SK-N-SH treated with all-trans-retinoic acid at 6 μM for 48 hours (cell line): ENCODE data around the gene WBP11.

Experiments used
- ATAC-seq: fragments of 200-7000 bp; cut with Tn5 transposase; 3 replicates; pipeline ENCODE4 v1.9.1; 2020; ENCODE audit warnings: mild to moderate bottlenecking, moderate library complexity
- ARNTL ChIP-seq: fragments of 450-650 bp; formaldehyde crosslinking; IDR thresholded peaks from 2 replicates; pipeline ENCODE4 v1.5.0; 2020; ENCODE audit warnings: low read depth, mild to moderate bottlenecking, moderate library complexity, borderline replicate concordance
- BACH2 ChIP-seq: fragments of 250-450 bp; sonication (Bioruptor Pico); IDR thresholded peaks from 2 replicates; pipeline ENCODE4 v1.9.0; 2021; ENCODE audit warnings: mild to moderate bottlenecking, borderline replicate concordance
- CSDC2 ChIP-seq: fragments of 250-450 bp; sonication (Bioruptor Pico); IDR thresholded peaks from 2 replicates; pipeline ENCODE4 v1.5.0; 2020; ENCODE audit warnings: mild to moderate bottlenecking, moderate library complexity
- CSRNP3 ChIP-seq: fragments of 250-450 bp; sonication (Bioruptor Pico); IDR thresholded peaks from 2 replicates; pipeline ENCODE4 v1.5.1; 2021; ENCODE audit warnings: mild to moderate bottlenecking, moderate library complexity
- ESRRG ChIP-seq: fragments of 250-450 bp; sonication (Bioruptor Pico); IDR thresholded peaks from 2 replicates; pipeline ENCODE4 v1.6.1; 2021; ENCODE audit warnings: mild to moderate bottlenecking
- GLIS3 ChIP-seq: fragments of 250-450 bp; sonication (Bioruptor Pico); IDR thresholded peaks from 2 replicates; pipeline ENCODE4 v1.5.0; 2020; ENCODE audit warnings: mild to moderate bottlenecking, moderate library complexity
- ISL1 ChIP-seq: fragments of 250-450 bp; sonication (Bioruptor Pico); IDR thresholded peaks from 2 replicates; pipeline ENCODE4 v2.1.2; 2022; ENCODE audit warnings: mild to moderate bottlenecking, moderate library complexity
- OSR1 ChIP-seq: fragments of 250-450 bp; sonication (Bioruptor Pico); IDR thresholded peaks from 2 replicates; pipeline ENCODE4 v1.8.0; 2022; ENCODE audit warnings: moderate library complexity, mild to moderate bottlenecking, inconsistent platforms
- PATZ1 ChIP-seq: fragments of 250-450 bp; sonication (Bioruptor Pico); IDR thresholded peaks from 2 replicates; pipeline ENCODE4 v1.8.0; 2020; ENCODE audit warnings: mild to moderate bottlenecking, moderate library complexity, borderline replicate concordance
- PPARA ChIP-seq: fragments of 250-450 bp; sonication (Bioruptor Pico); IDR thresholded peaks from 2 replicates; pipeline ENCODE4 v1.5.0; 2020; ENCODE audit warnings: mild to moderate bottlenecking, borderline replicate concordance
- RARB ChIP-seq: fragments of 250-450 bp; sonication (Bioruptor Pico); IDR thresholded peaks from 2 replicates; pipeline ENCODE4 v1.8.0; 2021; ENCODE audit warnings: mild to moderate bottlenecking, moderate library complexity
- TCF4 ChIP-seq: fragments of 250-450 bp; sonication (Bioruptor Pico); IDR thresholded peaks from 2 replicates; pipeline ENCODE4 v1.8.0; 2021; ENCODE audit warnings: mild to moderate bottlenecking, moderate library complexity, borderline replicate concordance
- TOX ChIP-seq: fragments of 250-450 bp; sonication (Bioruptor Pico); IDR thresholded peaks from 2 replicates; pipeline ENCODE4 v1.8.0; 2021; ENCODE audit warnings: mild to moderate bottlenecking, moderate library complexity, borderline replicate concordance
- TSHZ2 ChIP-seq: fragments of 250-450 bp; sonication (Bioruptor Pico); IDR thresholded peaks from 2 replicates; pipeline ENCODE4 v1.5.0; 2020; ENCODE audit warnings: mild to moderate bottlenecking, moderate library complexity
- ZC3H10 ChIP-seq: fragments of 250-450 bp; sonication (Bioruptor Pico); IDR thresholded peaks from 2 replicates; pipeline ENCODE4 v1.5.1; 2021; ENCODE audit warnings: mild to moderate bottlenecking, moderate library complexity
- ZFP3 ChIP-seq: fragments of 250-450 bp; sonication (Bioruptor Pico); IDR thresholded peaks from 2 replicates; pipeline ENCODE4 v1.5.0; 2020; ENCODE audit warnings: mild to moderate bottlenecking, moderate library complexity
- ZFP30 ChIP-seq: fragments of 450-650 bp; formaldehyde crosslinking; IDR thresholded peaks from 2 replicates; pipeline ENCODE4 v1.5.0; 2022; ENCODE audit warnings: mild to moderate bottlenecking, moderate library complexity
- ZNF70 ChIP-seq: fragments of 450-650 bp; formaldehyde crosslinking; IDR thresholded peaks from 2 replicates; pipeline ENCODE4 v1.5.0; 2020; ENCODE audit warnings: mild to moderate bottlenecking, moderate library complexity
- ZNF8 ChIP-seq: fragments of 450-650 bp; formaldehyde crosslinking; IDR thresholded peaks from 2 replicates; pipeline ENCODE4 v1.5.0; 2020; ENCODE audit warnings: mild to moderate bottlenecking, moderate library complexity
- TF ChIP-seq, protein P1 (sequence below): fragments of 250-450 bp; sonication (Bioruptor Pico); IDR thresholded peaks from 2 replicates; pipeline ENCODE4 v1.8.0; 2021; ENCODE audit warnings: low read depth, mild to moderate bottlenecking, moderate library complexity, borderline replicate concordance
- TF ChIP-seq, protein P2 (sequence below): fragments of 250-450 bp; sonication (Bioruptor Pico); IDR thresholded peaks from 2 replicates; pipeline ENCODE4 v1.5.1; 2020; ENCODE audit warnings: low read depth, mild to moderate bottlenecking, moderate library complexity

WBP11 gene

DNA sequence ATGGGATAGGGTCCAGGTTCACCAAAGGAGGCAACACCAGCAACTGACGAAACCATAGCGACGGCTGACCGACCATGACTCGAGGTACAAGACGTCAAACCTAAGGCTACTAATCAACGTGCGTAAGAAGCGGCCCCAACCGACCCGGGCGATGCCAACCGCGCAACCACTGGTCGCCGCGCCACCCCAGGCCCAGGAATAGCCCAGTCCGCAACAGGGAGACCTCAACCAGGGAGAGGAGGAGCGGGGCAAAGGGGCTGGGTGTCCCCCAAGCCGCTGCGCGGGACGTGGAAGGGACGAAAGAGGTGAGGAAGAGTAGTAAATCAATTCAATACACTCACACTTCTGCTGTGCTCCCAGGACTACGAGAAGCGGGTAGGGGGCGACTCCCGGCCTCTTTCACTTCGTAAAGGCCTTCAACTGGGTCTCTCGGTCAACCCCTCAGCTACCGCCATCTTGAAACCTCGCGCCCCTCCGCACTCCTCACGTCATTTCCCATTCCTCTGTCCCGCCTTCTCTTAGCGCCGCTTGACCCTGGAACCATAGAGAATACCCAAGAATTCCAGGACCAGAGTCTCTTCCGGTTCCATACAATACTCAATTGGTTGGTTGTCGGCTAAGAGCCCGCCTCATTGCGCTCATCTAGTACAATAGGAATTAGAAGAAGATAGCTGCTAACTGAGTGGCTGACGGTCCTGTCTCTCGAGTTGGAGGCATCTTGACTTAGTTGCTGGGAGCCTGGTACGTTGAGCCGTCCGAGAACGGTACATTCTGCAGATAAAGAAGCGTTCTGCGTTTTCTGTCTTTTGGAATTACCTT lies at the start of gene WBP11, which contains the start of gene C12orf60:
TSS of gene WBP11 (minus strand) at position 468 of the 819 bp plus-strand sequence. CDS start 2,095 bp downstream, outside the sequence.
TSS of gene C12orf60 (plus strand) at position 660 of the 819 bp plus-strand sequence. CDS start 19,266 bp downstream, outside the sequence.
- TF ChIP-seq TOX: no peak
- no peak for TF ChIP-seq OSR1 (CRISPR knock-in tag)
- TF ChIP-seq PPARA (CRISPR knock-in tag): no peak
- TF ChIP-seq ZFP30: no peak
- no peak for TF ChIP-seq BACH2 (CRISPR knock-in tag)
- no peak for TF ChIP-seq ARNTL (CRISPR knock-in tag)
- TF ChIP-seq CSDC2 (CRISPR knock-in tag): no peak
- TF ChIP-seq GLIS3 (CRISPR knock-in tag): no peak
- TF ChIP-seq, protein P1, sequence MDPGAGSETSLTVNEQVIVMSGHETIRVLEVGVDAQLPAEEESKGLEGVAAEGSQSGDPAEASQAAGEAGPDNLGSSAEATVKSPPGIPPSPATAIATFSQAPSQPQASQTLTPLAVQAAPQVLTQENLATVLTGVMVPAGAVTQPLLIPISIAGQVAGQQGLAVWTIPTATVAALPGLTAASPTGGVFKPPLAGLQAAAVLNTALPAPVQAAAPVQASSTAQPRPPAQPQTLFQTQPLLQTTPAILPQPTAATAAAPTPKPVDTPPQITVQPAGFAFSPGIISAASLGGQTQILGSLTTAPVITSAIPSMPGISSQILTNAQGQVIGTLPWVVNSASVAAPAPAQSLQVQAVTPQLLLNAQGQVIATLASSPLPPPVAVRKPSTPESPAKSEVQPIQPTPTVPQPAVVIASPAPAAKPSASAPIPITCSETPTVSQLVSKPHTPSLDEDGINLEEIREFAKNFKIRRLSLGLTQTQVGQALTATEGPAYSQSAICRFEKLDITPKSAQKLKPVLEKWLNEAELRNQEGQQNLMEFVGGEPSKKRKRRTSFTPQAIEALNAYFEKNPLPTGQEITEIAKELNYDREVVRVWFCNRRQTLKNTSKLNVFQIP (CRISPR knock-in tag): no peak
- TF ChIP-seq, protein P2, sequence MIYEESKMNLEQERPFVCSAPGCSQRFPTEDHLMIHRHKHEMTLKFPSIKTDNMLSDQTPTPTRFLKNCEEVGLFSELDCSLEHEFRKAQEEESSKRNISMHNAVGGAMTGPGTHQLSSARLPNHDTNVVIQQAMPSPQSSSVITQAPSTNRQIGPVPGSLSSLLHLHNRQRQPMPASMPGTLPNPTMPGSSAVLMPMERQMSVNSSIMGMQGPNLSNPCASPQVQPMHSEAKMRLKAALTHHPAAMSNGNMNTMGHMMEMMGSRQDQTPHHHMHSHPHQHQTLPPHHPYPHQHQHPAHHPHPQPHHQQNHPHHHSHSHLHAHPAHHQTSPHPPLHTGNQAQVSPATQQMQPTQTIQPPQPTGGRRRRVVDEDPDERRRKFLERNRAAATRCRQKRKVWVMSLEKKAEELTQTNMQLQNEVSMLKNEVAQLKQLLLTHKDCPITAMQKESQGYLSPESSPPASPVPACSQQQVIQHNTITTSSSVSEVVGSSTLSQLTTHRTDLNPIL: no peak
- ATAC-seq: peak; percentile 99

- no peak for TF ChIP-seq RARB (CRISPR knock-in tag)
- TF ChIP-seq BACH2 (CRISPR knock-in tag): no peak
- TF ChIP-seq ZC3H10 (CRISPR knock-in tag): no peak
- no peak for TF ChIP-seq TCF4
- no peak for TF ChIP-seq ISL1
- no peak for TF ChIP-seq ZNF8 (CRISPR knock-in tag)
- TF ChIP-seq OSR1 (CRISPR knock-in tag): no peak
- TF ChIP-seq, protein P1 (CRISPR knock-in tag): no peak
- no peak for TF ChIP-seq ARNTL (CRISPR knock-in tag)
- TF ChIP-seq ESRRG (CRISPR knock-in tag): no peak
- no peak for TF ChIP-seq ZFP3 (CRISPR knock-in tag)
- TF ChIP-seq, protein P2: no peak
- TF ChIP-seq TSHZ2: no peak
- TF ChIP-seq ZNF70: no peak
- no peak for TF ChIP-seq PPARA (CRISPR knock-in tag)
- TF ChIP-seq PATZ1 (CRISPR knock-in tag): no peak
- no peak for TF ChIP-seq CSDC2 (CRISPR knock-in tag)
- TF ChIP-seq CSRNP3 (CRISPR knock-in tag): no peak
- no peak for ATAC-seq
These were observed 49.6 kb upstream of the WBP11 start for GRCh38 chr12:14852880-14853279.
